ENCODE measurements around the gene BTG4.

DNA sequence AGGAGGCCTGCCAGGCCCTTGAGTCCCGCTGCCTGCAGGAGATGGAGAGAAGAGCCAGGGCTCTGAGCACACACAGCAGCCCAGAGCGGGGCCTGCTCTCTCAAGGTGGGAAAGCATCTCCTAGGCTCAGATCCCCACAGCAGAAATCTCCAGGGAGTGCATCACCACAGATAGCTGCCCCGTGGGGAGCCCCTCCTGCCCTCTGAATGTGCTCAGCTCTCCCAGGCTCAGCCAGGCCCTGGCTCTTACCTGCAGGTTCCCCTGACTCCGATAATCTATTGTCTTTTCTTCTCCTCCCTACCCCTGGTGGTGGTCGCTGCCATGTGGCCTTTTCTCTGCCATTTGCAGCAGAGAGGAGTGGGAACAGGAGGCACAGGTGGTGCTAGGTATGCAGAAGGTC is 49.9 kb downstream of the BTG4 start:
- TF ChIP-seq, protein P1, sequence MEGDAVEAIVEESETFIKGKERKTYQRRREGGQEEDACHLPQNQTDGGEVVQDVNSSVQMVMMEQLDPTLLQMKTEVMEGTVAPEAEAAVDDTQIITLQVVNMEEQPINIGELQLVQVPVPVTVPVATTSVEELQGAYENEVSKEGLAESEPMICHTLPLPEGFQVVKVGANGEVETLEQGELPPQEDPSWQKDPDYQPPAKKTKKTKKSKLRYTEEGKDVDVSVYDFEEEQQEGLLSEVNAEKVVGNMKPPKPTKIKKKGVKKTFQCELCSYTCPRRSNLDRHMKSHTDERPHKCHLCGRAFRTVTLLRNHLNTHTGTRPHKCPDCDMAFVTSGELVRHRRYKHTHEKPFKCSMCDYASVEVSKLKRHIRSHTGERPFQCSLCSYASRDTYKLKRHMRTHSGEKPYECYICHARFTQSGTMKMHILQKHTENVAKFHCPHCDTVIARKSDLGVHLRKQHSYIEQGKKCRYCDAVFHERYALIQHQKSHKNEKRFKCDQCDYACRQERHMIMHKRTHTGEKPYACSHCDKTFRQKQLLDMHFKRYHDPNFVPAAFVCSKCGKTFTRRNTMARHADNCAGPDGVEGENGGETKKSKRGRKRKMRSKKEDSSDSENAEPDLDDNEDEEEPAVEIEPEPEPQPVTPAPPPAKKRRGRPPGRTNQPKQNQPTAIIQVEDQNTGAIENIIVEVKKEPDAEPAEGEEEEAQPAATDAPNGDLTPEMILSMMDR (conservative IDR thresholded peaks at IDR 0.05 in 1 of 2, IDR thresholded peaks at IDR 0.05 in 1 of 2; ENCODE audit: extremely low read depth in 1 of 2, insufficient read depth in 1 of 2, low read depth in 1 of 2, low read length in 2 of 2): no peak
- no peak for TF ChIP-seq EZH2 (IDR thresholded peaks at IDR 0.05; ENCODE audit: borderline replicate concordance, low read length)

Data from mammary epithelial cell (primary cell).